H1 (cell line): ENCODE data around the gene TMEM269. TPM values are rescaled to one million over a fixed set of nuclear protein-coding genes. Genes with fewer than 3 reads are reported as not detected.

Source experiments
- JUN ChIP-seq: IDR thresholded peaks from 2 replicates; pipeline ENCODE4 v1.6.1; 2011; ENCODE audit warnings: low read depth, mild to moderate bottlenecking, improper control_type of control experiment, low read length
- SIN3A ChIP-seq, 2 experiments: IDR thresholded peaks in 1 of 2; conservative IDR thresholded peaks in 1 of 2; 2 replicates each; pipeline ENCODE4 v1.6.1; 2011 to 2012; ENCODE audit warnings: low read length in 2 of 2, improper control_type of control experiment in 1 of 2, low read depth in 1 of 2, mild to moderate bottlenecking in 1 of 2
- polyA plus RNA-seq, 7 experiments: library from polyadenylated mRNA; depleted of rRNA in 3 of 7; stranded (reverse) in 5 of 7; unstranded in 2 of 7; fragments of >200 nt in 5 of 7; fragments of 200-250 nt in 2 of 7; gene quantifications; 1 replicate in 5 of 7; 2 replicates in 1 of 7; 4 replicates in 1 of 7; pipeline versions ENCODE4 v1.2.1 to v1.2.3, GENCODE V29; 2011 to 2013; ENCODE audit warnings: missing spikeins in 2 of 7, mixed read lengths in 2 of 7
- total RNA-seq: library from RNA; stranded (reverse); fragmentation: NEBNext Ultra II Directional; extraction: Animal tissue kit (Norgen Biotek cat#: 25700); gene quantifications from 2 replicates; pipeline ENCODE4 v1.2.1, GENCODE V29; 2021
- TF ChIP-seq, protein P1 (sequence below): IDR thresholded peaks from 2 replicates; pipeline ENCODE4 v1.6.1; 2012; ENCODE audit warnings: inconsistent platforms

The TMEM269 gene
- total and polyA plus RNA-seq, 2 of the 8 experiments (the other 6 are each of a cell fraction or from before 2014, with no cell fraction given): 0.14 to 0.35 TPM

DNA sequence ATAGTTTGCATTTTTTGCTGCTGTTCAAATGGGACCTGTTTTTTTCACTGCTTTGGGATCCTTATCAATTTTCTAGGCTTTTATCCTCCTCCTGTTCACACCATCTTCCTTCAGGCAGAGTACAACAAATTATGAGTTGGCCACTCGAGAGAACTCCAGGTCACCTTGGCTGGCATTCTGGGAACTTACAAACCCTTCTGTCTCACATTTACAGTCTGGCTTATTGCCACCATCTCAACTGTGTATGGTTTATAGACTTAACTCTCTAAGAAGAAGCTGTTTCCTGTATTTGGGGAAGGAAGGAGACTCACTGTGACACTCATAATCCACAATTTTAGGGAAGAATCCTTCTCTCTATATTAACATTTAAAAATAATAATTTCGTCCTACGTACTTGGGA lies 56.2 kb downstream of the TMEM269 start (continued):
- TF ChIP-seq SIN3A (conservative IDR thresholded peaks at IDR 0.05 in 1 of 2, IDR thresholded peaks at IDR 0.05 in 1 of 2; ENCODE audit: low read depth in 1 of 2, low read length in 2 of 2) (no peak), JUN (no peak)
- TF ChIP-seq, protein P1, sequence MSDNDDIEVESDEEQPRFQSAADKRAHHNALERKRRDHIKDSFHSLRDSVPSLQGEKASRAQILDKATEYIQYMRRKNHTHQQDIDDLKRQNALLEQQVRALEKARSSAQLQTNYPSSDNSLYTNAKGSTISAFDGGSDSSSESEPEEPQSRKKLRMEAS: no peak
